Uterus (tissue), 4 donors: ENCODE measurements around the gene RUFY2. TPM values are rescaled to one million over a fixed set of nuclear protein-coding genes. Genes with fewer than 3 reads are reported as not detected.

Experiments used
- DNase-seq, 2 donors: peaks; one replicate each; pipeline ENCODE4 v3.0.0-alpha.2; 2019 to 2020
- H3K27ac ChIP-seq, 2 donors: fragments of 200-600 bp; sonication (generic); 1 replicate in 1 of 2; 2 replicates in 1 of 2; pipeline ENCODE4 v1.5.1; 2016 to 2018
- H3K27me3 ChIP-seq, 2 donors: fragments of 200-600 bp; sonication (generic); one replicate each; pipeline ENCODE4 v1.5.1; 2018 to 2019; ENCODE audit warnings: control low read depth in 1 of 2
- H3K36me3 ChIP-seq, 2 donors: fragments of 200-600 bp; sonication (generic); one replicate each; pipeline ENCODE4 v1.5.1; 2019; ENCODE audit warnings: control low read depth in 1 of 2
- H3K4me1 ChIP-seq, 2 donors: fragments of 200-600 bp; sonication (generic); one replicate each; pipeline ENCODE4 v1.5.1; 2018 to 2019; ENCODE audit warnings: control low read depth in 1 of 2
- H3K4me3 ChIP-seq, 2 donors: fragments of 200-600 bp; sonication (generic); 1 replicate in 1 of 2; 2 replicates in 1 of 2; pipeline ENCODE4 v1.5.1; 2018 to 2019; ENCODE audit warnings: mild to moderate bottlenecking in 1 of 2
- H3K9me3 ChIP-seq, 2 donors: fragments of 200-600 bp; sonication (generic); one replicate each; pipeline ENCODE4 v1.5.1; 2019; ENCODE audit warnings: control low read depth in 1 of 2
- POLR2A ChIP-seq, 2 donors: fragments of 450-650 bp; IDR thresholded peaks; one replicate each; pipeline ENCODE4 v1.6.1; 2016; ENCODE audit warnings: antibody characterized with exemption in 2 of 2, mild to moderate bottlenecking in 1 of 2, moderate library complexity in 1 of 2
- intact Hi-C: fragments of 100-400 bp; cut with DNase I; formaldehyde crosslinking; loops from one replicate; pipeline ENCODE4 v1.15.1; 2023; ENCODE audit warnings: low total_unique reads
- total RNA-seq, 4 donors: library from RNA; depleted of rRNA in 3 of 4; stranded (reverse); fragments of >200 nt in 3 of 4; gene quantifications; one replicate each; pipeline versions ENCODE4 v1.1.0 to v1.2.4, GENCODE V29; 2014 to 2023
- TF ChIP-seq, protein P1 (sequence below), 4 experiments: fragments of 200-600 bp in 2 of 4; fragments of 450-650 bp in 2 of 4; sonication (generic) in 2 of 4; IDR thresholded peaks; one replicate each; pipeline ENCODE4 v1.5.1; 2016 to 2019; ENCODE audit warnings: antibody characterized with exemption in 4 of 4, mild to moderate bottlenecking in 2 of 4, moderate library complexity in 1 of 4
- donor health status: DM: yes; HTN: yes; CAD: no.

Gene RUFY2
- total RNA-seq, 4 donors from 2014 or later: 24.6 to 58.2 (median 42.3) TPM

- Histone ChIP-seq H3K27me3 (no peaks in the 10 kb centered on the region), H3K4me3 (peak overlapping the region; percentile 10 to 98), H3K27ac (peak overlapping the region in 1 of 2 donors; percentile 99), H3K4me1 (no peaks in the 10 kb centered on the region), H3K9me3 (no peaks in the 10 kb centered on the region), H3K36me3 (no peaks in the 10 kb centered on the region)
- intact Hi-C loops: no loop called here
- TF ChIP-seq, protein P1, sequence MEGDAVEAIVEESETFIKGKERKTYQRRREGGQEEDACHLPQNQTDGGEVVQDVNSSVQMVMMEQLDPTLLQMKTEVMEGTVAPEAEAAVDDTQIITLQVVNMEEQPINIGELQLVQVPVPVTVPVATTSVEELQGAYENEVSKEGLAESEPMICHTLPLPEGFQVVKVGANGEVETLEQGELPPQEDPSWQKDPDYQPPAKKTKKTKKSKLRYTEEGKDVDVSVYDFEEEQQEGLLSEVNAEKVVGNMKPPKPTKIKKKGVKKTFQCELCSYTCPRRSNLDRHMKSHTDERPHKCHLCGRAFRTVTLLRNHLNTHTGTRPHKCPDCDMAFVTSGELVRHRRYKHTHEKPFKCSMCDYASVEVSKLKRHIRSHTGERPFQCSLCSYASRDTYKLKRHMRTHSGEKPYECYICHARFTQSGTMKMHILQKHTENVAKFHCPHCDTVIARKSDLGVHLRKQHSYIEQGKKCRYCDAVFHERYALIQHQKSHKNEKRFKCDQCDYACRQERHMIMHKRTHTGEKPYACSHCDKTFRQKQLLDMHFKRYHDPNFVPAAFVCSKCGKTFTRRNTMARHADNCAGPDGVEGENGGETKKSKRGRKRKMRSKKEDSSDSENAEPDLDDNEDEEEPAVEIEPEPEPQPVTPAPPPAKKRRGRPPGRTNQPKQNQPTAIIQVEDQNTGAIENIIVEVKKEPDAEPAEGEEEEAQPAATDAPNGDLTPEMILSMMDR (IDR thresholded peaks at IDR 0.05): no peak
- no peak for TF ChIP-seq POLR2A (IDR thresholded peaks at IDR 0.05)
- no peak for DNase-seq
These were observed 72.2 kb downstream of the RUFY2 start for GRCh38 chr10:68334672-68335467.

- TF ChIP-seq, protein P1 (IDR thresholded peaks at IDR 0.05): no peak
- TF ChIP-seq POLR2A (IDR thresholded peaks at IDR 0.05): no peak
- Histone ChIP-seq H3K36me3 (no peaks in the 10 kb centered on the region), H3K4me1 (no peaks in the 10 kb centered on the region), H3K27ac (peak overlapping the region; percentile 99 to 100), H3K9me3 (no peaks in the 10 kb centered on the region), H3K4me3 (peak overlapping the region; percentile 97 to 98), H3K27me3 (no peaks in the 10 kb centered on the region)
- DNase-seq: no peak
- intact Hi-C loops: no loop called here
These were observed 73.3 kb downstream of the RUFY2 start for GRCh38 chr10:68333440-68334431.

GRCh38 chr10:68333058-68333395 is 74.0 kb downstream of the RUFY2 start:
- Histone ChIP-seq H3K4me3 (peak overlapping the region; percentile 97 to 98), H3K9me3 (no peaks in the 10 kb centered on the region), H3K27ac (peak overlapping the region; percentile 99 to 100), H3K36me3 (no peaks in the 10 kb centered on the region), H3K4me1 (no peaks in the 10 kb centered on the region), H3K27me3 (no peaks in the 10 kb centered on the region)
- no peak for DNase-seq
- intact Hi-C loops: no loop called here
- TF ChIP-seq, protein P1 (IDR thresholded peaks at IDR 0.05): no peak
- no peak for TF ChIP-seq POLR2A (IDR thresholded peaks at IDR 0.05)

DNA sequence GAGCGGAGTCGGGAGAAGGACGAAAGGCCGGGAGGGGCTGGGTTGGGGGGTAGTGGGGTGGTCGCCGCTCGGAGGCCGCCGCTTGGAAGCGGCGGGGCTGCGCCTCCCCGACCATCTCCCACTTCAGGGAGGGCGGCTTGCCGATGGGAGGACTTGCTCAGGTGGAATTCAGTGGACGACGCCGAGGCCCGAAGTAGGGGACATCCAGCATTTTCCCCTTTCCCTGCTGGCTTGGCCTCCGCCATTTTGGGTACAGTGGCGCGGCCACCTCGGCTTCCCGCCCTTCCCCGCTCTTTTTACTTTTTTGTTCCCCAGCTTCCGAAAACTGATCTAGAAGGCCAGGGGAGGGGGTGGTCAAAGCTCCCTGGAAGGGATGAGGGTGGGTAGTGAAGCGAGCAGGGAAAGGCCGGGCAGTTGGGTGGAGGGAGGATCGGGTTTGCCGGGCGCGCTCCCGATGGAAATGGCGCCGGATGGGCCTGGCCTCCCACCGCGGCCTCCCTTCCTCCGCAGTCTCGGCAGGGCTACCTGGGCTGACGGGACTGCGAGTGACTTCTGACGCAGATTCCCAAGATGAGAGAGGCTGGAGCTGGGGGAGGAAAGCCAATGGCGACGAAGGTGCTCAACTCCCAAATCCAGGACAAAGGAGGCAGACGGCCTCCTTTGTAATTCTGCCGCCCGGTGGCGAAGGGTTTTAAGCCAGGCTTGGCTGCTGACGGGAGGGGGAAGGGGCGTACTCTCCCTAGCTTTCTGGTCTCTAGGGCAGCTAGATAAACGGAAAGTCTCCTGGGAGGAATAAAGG is 74.6 kb downstream of the RUFY2 start, which contains the start of gene PBLD:
PBLD (minus strand) TSS at position 670 of the 799 bp plus-strand sequence. CDS start 26,084 bp downstream, outside the sequence.
- peak within 1 kb of the TSS; percentile 99 to 100 for H3K27ac ChIP-seq
- intact Hi-C loops: no loop called here
- H3K4me1 ChIP-seq: peaks cover 0 to 5% of the 10 kb centered on the region in 2 donors
- peak; percentile 65 to 73 for DNase-seq
- peak; percentile 60 to 69 for TF ChIP-seq POLR2A (IDR thresholded peaks at IDR 0.05)
- TF ChIP-seq, protein P1 (IDR thresholded peaks at IDR 0.05): peak; percentile 31 to 60 (median 46)
- H3K9me3 ChIP-seq: no peaks in the 10 kb centered on the region
- no peaks in the 10 kb centered on the region for H3K27me3 ChIP-seq
- no peaks in the 10 kb centered on the region for H3K36me3 ChIP-seq
- H3K4me3 ChIP-seq: peak within 1 kb of the TSS; percentile 97 to 98
